WERI-Rb-1 (cell line): Measurements from ENCODE around the gene NUP93.

Source experiments
- DNase-seq: peaks from one replicate; pipeline ENCODE4 v3.0.0-alpha.2; 2020
- H3K27ac ChIP-seq: fragments of 250-450 bp; sonication (Bioruptor Pico); 2 replicates; pipeline ENCODE4 v1.5.1; 2020; ENCODE audit warnings: mild to moderate bottlenecking, moderate library complexity
- H3K27me3 ChIP-seq: fragments of 250-450 bp; sonication (Bioruptor Pico); 2 replicates; pipeline ENCODE4 v1.5.1; 2021; ENCODE audit warnings: mild to moderate bottlenecking, low read depth, moderate library complexity; ENCODE audit not compliant: insufficient read depth, severe bottlenecking
- H3K36me3 ChIP-seq: fragments of 250-450 bp; sonication (Bioruptor Pico); 2 replicates; pipeline ENCODE4 v1.5.1; 2020; ENCODE audit warnings: mild to moderate bottlenecking, moderate library complexity
- H3K4me3 ChIP-seq: 2 replicates; pipeline ENCODE4 v1.5.1; 2011; ENCODE audit warnings: low read depth, mild to moderate bottlenecking, control low read depth, low read length
- H3K9me3 ChIP-seq: fragments of 250-450 bp; sonication (Bioruptor Pico); 2 replicates; pipeline ENCODE4 v1.5.1; 2021; ENCODE audit warnings: mild to moderate bottlenecking, moderate library complexity; ENCODE audit not compliant: severe bottlenecking
- TF ChIP-seq, protein P1 (sequence below): IDR thresholded peaks from 2 replicates; pipeline ENCODE4 v1.5.1; 2011; ENCODE audit warnings: low read depth, mild to moderate bottlenecking, control low read depth, inconsistent platforms, low read length

The NUP93 gene

DNA sequence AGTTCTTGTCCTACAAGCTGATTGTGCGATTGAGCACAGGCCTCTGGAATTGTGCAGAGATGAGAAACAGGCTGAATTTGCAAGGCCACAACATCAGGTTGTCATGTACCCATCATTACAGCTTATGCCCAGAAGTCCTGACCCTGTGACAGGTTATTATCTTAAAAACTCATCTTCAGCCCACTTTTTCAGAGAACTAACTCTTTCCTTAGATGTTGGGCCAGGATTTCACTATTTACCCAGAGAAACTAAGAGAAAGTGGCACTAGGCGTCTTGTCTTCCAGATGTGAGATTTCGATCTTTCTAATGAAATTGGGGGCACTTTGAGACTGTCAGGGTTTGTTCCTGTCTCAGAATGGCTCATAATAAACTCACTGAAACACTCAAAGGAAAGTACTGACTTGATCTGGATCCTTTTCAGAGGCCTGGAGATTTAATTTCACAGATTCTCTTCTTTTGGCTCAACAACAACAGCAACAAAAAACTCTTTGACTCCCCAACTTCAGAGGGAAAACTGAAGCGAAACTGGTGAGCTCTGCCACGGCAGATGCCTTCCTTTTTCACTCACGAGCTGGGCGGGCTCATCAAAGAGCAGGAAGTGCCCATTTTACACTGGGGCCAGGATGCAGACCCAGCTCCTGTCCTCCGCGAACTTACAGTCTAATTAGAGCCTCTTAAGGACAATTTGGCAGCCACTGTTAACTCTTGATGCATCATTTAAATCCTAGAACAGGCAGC, 117.4 kb downstream of the NUP93 start:
- no peak for DNase-seq
- TF ChIP-seq, protein P1, sequence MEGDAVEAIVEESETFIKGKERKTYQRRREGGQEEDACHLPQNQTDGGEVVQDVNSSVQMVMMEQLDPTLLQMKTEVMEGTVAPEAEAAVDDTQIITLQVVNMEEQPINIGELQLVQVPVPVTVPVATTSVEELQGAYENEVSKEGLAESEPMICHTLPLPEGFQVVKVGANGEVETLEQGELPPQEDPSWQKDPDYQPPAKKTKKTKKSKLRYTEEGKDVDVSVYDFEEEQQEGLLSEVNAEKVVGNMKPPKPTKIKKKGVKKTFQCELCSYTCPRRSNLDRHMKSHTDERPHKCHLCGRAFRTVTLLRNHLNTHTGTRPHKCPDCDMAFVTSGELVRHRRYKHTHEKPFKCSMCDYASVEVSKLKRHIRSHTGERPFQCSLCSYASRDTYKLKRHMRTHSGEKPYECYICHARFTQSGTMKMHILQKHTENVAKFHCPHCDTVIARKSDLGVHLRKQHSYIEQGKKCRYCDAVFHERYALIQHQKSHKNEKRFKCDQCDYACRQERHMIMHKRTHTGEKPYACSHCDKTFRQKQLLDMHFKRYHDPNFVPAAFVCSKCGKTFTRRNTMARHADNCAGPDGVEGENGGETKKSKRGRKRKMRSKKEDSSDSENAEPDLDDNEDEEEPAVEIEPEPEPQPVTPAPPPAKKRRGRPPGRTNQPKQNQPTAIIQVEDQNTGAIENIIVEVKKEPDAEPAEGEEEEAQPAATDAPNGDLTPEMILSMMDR: no peak
- Histone ChIP-seq H3K36me3 (peaks cover 23% of the 10 kb centered on the region), H3K9me3 (no peaks in the 10 kb centered on the region), H3K27me3 (no peaks in the 10 kb centered on the region), H3K4me3 (no peak overlapping the region), H3K27ac (no peak overlapping the region)

DNA sequence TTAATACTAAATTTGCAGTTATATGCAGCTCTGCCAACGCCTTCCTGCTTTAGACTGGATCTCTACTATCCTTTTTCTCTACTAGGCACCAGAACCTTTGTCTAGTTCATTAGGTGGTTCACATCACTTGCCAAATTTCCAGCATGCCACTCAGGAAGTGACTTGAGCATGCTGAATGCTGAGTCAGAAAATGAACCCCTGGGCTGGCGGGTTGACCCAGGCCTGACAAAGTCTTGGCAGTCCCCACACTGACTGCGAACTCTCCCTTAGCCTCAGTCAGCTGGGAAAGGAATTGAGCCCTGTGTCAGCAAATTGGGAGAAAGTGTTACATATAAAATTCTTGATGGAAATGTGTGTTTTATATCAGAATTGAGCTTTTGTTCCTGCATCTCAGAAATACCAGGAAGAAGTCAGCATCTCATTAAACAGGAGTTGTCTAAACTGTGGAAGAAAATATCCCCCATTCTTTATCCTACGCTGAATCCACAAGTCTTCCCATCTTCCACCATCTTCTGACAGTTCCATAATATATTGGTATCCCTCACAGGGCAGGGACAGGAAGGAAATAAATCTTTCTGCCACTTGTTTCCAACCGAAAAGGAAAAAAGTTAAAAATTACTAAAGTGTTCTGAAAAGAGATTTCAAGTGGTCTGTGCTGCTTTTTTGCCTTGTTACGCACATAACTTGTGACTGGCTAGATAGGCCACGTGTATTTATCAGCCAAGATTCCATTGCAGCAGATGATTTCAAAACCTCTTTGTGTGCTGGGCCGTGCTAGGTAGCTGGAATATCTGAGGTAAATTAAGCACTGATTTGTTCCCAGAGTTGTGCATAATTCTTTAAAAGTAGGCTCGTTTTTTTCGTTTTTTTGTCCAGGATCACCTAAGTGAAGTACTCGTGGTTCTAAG, 118.4 kb downstream of the NUP93 start:
- H3K27me3 ChIP-seq: no peaks in the 10 kb centered on the region
- H3K9me3 ChIP-seq: no peaks in the 10 kb centered on the region
- H3K36me3 ChIP-seq: peaks cover 17% of the 10 kb centered on the region
- H3K27ac ChIP-seq: no peak overlapping the region
- H3K4me3 ChIP-seq: no peak overlapping the region
- TF ChIP-seq, protein P1: no peak
- no peak for DNase-seq

DNA sequence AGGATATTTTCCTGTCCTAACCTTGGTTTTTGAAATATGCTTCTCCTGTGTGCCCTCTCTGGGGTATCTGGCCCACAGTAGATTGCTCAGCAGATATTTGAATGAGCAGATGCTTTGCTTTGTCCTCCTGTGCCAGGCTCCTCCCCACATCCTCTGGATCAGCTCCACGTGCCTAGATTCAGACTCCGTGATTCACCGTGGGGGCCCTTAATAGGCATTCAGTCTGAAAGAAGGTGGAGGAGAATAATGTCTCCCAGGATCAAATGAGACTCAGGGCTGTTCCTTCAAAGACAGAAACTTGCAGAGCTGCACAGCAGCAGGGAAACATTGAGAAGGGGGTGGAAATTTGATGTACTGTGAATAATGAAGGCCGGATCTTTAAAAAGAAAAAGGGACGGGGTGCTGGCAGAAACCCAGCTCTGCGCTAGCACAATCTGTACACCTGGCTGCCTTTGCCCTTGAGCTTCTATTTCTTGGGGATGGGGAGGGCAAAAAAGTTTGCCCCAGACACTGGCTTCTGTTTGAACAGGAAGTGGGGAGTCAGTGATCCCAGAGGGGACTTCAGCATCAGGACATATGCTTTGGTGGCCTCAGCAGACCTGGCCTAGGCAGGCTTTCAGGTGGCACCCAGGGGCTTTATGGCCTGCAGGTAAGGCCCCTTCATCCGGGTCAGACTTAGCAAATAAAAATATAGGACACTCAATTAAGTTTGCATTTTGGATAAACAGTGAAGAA, 119.2 kb downstream of the NUP93 start:
- H3K36me3 ChIP-seq: peaks cover 8% of the 10 kb centered on the region
- peak overlapping the region; percentile 24; the same call in 1 of the 2 replicates for H3K27ac ChIP-seq
- H3K4me3 ChIP-seq: no peak overlapping the region
- H3K27me3 ChIP-seq: no peaks in the 10 kb centered on the region
- TF ChIP-seq, protein P1: no peak
- no peaks in the 10 kb centered on the region for H3K9me3 ChIP-seq
- DNase-seq: no peak

DNA sequence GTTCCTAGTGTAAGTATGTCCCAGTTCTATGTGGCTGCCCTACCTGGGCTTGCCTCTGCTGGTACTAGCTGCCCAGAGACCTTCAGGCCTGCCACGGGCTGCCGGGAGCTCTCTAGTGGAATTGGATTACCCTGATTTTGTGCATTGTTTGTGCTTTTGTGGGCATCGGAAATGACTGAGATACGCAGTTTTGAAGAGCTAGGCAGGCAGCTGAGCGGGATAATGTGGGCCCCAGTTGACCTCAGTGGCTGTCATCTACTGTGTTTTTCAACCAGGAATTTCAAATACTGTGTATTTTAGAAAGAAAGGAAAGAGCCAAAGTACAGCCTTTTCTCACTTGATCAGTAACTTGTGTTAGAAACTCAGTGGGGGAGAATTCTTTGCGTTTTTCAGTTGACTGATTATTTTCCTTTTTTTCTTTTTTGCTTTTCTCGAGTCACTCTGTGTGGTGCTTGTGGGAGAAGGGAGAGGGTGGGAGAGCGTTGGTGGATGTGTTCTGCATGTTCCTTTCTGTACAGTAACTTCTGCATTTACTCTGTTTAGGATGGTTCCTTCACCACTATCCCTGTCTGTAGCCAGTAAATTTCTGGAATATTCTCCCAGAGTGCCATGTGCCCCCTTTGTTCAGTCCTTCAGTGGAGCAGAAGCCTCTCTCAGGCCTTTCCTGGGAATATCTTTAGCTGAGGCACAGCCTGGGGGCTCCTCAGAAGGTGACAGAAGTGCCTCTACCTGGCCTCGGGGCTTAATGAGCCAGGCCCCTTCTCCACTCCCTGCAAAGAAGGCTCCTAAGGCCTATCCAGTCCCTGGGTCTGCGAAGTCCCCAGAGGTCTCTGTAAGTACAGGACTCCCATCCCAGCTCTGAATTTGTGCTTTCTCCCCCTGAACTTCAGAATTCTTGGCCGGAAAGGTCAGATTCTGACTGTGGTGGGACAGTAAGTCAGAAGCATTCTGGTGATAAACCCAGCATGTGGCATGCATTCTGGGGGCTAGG, 120.1 kb downstream of the NUP93 start:
- Histone ChIP-seq H3K9me3 (no peaks in the 10 kb centered on the region), H3K27me3 (no peaks in the 10 kb centered on the region), H3K36me3 (peaks cover 5% of the 10 kb centered on the region), H3K27ac (no peak overlapping the region), H3K4me3 (no peak overlapping the region)
- DNase-seq: no peak
- TF ChIP-seq, protein P1: no peak
